ENCODE results near the gene ARHGEF10L.

Gene ARHGEF10L

DNA sequence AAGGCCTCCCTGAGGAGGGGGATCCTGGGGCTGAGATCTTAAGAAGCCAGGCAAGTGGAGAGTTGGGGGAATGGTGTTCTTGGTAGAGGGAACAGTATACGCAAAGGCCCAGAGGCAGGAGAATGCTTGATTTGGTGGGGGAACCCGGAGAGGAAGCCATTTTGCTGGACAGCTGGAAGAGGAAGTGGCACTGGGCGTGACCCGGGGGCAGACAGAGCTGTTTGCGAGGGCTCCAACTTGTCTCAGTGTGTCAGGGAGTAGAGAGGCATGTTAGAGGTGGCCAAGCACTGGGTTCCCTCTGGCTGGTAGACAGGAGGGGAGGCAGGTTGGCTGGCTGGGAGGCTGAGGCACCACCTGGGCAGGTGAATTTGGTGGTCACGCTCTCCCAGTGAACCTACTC, 119.3 kb downstream of the ARHGEF10L start:
- DNase-seq (ENCODE audit: low read depth, low spot score), result no peak

DNA sequence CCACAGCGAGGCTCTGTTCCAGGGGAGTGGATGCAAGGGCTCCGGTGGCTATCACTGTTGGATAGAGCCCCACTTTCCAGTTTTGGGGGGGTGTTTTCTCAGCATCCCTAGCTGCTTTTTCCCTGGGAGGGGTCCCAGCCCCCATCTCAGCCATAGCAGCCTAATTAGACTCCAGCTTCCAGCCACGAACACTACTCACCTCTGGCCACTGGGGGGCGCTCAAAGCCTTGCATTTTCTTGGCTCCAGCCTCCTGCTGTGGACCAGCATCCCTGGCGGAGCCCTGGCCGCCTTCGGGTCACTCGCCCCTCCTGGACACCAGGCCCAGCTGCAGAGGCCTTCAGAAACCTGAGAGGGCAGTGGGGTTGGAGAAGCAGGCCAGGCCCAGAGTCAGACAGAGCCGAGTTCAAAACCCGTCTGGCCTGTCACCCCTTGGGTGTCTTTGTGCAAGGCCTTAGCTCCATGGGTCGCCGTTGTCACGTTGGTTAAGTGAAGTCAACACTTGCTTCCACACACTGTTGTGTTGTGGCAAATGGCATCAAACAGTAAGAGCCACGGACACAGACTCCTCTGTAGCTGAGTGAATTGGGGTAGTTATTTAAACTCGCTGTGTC, 122.2 kb downstream of the ARHGEF10L start:
- no peak for DNase-seq (ENCODE audit: low read depth, low spot score)

DNA sequence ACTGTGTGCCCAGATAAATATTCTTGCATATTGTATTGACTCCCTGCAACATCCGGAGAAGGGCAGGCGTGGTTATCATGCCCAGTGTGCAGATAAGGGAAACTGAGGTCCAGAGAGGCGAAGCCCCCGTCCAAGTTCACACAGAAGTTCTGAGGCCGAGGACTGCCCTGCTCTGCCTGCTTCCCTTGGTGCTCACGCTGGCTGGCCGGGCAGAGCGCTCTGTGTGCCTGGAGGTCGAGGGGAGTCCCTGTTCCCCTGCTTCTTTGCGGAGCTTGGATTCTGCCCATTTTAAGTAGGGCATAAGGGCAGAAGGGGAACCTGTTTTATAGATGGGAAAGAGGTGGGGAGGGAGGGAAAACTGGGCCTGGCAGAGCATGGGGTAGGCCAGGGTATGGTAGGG, 122.8 kb downstream of the ARHGEF10L start:
- no peak for DNase-seq (ENCODE audit: low read depth, low spot score)

- no peak for DNase-seq (ENCODE audit: low read depth, low spot score)
These were observed 123.3 kb downstream of the ARHGEF10L start for GRCh38 chr1:17662786-17663185.

- DNase-seq (ENCODE audit: low read depth, low spot score), result no peak
These were observed 124.1 kb downstream of the ARHGEF10L start for GRCh38 chr1:17663646-17664045.

DNA sequence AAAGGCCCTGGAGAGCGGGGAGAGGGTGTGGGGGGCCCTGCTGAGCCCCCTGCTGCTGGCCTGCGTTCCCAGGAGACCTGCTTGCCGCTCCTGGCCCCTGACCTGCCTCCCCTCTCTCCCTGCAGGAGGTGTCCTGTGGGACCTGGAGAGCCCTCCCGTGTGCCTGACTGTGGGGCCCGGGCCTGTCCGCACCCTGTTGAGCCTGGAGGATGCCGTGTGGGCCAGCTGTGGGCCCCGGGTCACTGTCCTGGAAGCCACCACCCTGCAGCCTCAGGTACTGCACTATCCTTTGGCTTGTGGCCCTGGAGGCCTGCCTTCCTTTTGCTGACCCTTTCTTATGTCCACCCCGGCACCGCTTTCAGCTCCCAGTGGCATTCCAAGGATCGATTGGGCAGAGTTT, 124.8 kb downstream of the ARHGEF10L start:
- DNase-seq (ENCODE audit: low read depth, low spot score), result no peak

DNA sequence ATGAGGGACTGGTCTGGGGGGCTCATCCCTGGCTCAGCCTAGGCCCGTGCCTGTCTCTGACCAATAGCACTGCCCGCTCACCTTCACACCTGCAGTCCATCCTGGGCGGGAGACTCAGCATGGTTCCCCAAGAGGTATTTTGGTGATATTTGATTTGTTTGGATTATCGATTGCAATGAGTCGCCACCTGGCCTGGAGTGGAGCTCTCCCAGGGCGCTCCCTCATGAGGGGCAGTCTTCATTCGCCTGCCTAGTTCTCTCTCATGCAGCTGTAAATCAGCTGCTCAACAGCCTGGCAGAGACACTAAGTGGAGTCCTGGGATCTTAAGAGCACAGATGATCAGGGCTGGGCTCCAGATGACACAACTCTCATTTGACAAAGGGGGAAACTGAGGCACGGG, 125.6 kb downstream of the ARHGEF10L start:
- DNase-seq (ENCODE audit: low read depth, low spot score), result no peak

DNA sequence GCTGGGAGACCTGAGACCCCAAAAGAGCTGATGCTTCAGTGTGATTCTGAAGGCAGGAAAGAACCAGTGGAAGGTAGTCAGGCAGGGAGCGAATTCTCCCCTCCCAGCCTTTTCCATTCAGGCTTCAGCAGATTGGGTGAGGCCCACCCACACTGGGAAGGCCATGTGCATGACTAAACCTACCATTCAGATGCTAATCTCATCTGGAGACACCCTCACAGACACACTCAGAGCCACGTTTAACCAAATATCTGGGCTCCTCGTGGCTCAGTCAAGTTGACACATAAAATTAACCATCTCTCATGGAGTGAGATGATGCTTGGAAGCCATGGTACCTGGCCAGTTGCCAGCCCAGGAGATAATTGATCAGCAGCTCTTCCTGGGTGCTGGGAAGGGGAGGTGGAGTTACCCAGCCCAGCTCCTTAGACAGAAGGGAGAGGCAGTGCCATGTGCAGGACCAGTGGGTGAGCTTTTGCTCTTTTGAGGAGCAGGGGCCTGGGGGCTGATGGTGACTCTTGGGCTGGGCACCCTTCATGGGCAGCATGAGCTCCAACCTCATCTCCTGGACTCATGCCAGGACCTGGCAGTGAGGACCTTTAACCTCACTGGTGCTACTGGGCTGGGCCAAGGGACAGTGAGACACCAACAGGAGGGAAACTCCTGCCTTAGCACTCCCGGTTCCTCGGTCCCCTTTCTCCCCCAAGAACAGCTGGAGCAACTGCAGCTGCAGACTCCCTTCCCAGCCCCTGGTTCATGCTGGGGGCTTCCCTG, 126.6 kb downstream of the ARHGEF10L start:
- DNase-seq (ENCODE audit: low read depth, low spot score), result no peak

- no peak for DNase-seq (ENCODE audit: low read depth, low spot score)
These were observed 128.1 kb downstream of the ARHGEF10L start for GRCh38 chr1:17667641-17668040.

GRCh38 chr1:17668195-17668594, 128.7 kb downstream of the ARHGEF10L start:
- no peak for DNase-seq (ENCODE audit: low read depth, low spot score)

DNA sequence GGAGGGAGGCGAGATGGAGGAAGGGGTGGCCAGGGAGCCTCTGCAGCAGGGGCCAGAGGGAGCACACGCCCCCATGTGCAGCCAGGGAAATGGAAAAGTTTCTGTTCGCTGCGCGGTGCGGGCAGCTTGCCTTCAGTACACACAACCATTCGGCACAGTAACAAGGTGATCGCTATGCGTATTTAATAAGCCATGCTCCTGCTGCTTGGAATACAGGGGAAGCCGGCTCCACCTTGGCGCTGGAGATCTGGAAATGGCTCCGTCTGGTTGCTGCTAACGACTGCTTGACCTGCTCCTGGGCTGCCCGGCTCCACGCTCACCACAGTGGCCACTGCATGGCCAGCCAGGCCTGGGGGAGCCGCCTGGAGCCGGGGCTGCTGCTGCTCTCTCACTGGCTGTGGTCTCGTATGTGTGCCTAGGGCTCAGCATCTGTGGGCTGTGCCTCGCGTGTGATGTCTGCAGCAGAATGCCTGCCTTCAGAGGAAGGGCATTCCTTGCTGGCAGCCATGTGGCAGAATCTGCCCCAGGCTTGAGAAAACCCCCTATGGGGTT, 129.2 kb downstream of the ARHGEF10L start:
- no peak for DNase-seq (ENCODE audit: low read depth, low spot score)

GRCh38 chr1:17669305-17669704, 129.8 kb downstream of the ARHGEF10L start:
- no peak for DNase-seq (ENCODE audit: low read depth, low spot score)

DNA sequence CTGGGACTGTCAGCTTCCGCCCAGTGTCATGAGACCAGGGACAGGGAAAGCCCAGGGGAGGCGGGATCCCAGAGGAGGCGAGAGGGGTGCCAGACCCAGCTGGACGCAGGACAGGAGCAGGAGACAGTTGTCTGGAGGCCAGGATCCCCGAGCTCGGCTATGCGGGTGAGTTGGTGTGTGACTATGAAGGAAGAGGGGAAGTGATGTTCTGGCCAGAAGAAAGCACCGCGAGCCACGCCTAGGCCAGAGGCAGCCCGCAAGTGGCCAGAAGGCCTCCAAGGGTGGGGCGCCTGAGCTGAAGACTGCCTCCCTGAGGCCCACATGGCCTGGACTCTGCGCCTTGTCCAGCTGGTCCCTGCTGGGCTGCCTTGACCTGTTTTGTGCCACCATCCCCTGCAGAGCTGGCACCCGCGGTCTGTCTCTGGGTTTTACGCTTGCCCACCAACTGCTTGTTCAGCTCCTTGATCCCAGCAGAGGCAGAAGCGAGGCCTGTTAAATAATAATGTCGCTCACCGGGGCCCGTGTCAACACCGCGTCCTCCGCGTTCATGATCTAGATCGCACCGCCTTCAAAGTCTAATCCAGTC, 130.5 kb downstream of the ARHGEF10L start:
- DNase-seq (ENCODE audit: low read depth, low spot score), result no peak

DNA sequence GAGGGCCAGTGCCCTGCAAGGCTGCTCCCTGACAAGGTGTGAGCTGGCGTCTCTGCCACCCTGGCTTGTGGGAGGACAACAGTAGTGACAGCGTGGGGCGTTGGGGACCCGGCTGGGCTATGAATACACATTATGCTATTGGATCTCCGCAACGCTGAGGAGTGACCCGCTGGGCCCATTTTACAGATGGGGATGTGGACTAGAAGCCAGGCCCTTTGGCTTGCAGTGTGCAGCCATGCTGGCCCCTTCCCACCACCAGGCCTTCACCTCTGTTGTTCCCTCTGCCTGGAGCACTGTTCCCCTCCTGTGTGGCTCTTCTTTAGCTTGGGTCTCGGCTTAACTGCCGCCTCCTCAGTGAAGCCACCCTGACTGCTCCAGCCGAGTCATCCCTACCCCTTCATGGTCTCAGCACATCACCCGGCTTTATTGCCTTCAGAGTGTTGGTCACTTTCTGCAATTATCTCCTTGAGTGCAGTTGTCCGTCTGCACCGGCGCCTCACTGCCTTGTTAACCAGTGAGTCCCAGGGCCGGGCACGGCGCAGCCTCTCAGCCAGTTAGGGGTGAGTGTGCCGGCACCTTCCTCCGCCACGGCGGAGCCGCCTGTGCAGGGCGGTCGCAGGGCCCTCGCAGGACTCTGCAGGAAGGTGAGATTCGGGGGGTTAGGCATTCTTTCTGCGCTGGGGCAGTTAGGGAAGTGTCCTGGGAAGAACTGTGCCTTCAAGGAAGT, 131.3 kb downstream of the ARHGEF10L start:
- DNase-seq (ENCODE audit: low read depth, low spot score), result no peak

- no peak for DNase-seq (ENCODE audit: low read depth, low spot score)
These were observed 131.8 kb downstream of the ARHGEF10L start for GRCh38 chr1:17671314-17671705.

GRCh38 chr1:17671741-17672140, 132.2 kb downstream of the ARHGEF10L start:
- DNase-seq (ENCODE audit: low read depth, low spot score), result no peak

DNA sequence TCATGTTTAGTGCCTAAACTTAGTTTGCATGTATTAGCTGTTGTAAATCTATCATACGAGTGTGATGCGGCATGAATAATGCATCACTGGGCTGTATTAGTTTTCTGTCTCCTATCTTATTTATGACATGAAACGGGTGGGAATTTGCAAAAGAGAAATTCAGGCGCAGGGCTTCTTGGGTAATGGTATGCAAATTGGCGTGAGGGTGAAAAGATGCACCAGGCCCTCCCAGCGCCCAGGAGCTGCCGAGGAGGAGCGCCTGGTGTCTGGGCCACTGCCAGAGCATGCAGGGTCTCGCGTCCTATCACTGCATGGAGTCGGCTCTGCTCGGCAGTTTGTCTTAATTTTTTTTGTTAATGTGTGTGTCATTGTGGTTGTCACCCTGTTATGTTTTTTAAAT, 132.7 kb downstream of the ARHGEF10L start:
- no peak for DNase-seq (ENCODE audit: low read depth, low spot score)

GRCh38 chr1:17673329-17674072, 134.0 kb downstream of the ARHGEF10L start:
- DNase-seq (ENCODE audit: low read depth, low spot score), result no peak

DNA sequence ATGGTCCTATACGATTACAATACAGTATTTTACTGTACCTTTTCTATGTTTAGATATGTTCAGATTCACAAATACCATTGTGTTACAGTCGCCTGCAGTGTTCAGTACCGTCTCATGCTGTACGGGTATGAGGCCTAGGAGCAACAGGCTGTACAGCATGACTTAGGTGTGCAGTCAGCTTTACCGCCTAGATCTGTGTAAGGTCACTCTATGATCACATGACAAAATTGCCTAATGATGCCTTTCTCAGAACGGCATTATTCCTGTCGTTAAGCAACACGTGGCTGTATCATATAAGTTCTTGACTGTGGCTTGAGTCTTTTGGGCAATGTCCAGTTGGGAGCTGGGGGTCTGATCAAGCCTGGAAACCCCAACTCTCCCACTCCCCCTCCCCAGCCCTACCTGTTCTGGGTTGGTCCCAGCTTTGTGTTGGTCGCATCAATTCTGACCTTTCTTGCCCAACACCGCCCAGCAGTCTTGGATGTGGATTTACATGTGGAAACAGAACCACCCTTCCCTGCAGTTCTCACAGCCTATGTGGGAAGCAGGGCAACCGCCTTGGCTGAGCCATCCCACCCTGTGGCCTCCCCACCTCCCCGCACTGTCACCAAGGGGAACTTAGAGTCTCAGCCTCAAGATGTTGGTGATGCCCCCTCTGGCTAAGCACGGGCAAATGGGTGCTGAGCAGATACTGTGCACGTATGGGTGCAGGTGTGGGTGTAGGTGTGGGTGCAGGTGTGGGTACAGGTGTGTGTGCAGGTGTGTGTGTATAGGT, 135.4 kb downstream of the ARHGEF10L start:
- no peak for DNase-seq (ENCODE audit: low read depth, low spot score)

GRCh38 chr1:17675744-17676143, 136.2 kb downstream of the ARHGEF10L start:
- DNase-seq (ENCODE audit: low read depth, low spot score), result no peak
